GM21390 (cell line): ENCODE data around the gene CEP43.

ENCODE experiments used
- ATAC-seq: cut with Tn5 transposase; IDR thresholded peaks from one replicate; pipeline ENCODE4 v1.9.1; 2021; ENCODE audit not compliant: unreplicated experiment

Gene CEP43

DNA sequence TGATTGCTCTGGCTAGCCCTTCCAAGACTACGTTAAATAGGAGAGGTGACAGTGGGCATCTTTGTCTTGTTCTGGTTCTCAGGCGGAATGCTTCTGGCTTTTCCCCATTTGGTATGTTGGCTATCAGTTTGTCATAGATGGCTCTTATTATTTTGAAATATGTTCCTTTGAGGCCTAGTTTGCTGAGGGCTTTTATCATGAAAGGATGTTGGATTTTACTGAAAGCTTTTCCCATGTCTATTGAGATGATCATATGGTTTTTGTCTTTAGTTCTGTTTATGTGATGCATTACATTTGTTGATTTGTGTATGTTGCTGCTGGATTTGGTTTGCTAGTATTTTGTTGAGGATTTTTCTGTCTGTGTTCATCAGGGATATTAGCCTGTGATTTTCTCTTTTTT, 32.9 kb upstream of the CEP43 start:
- ATAC-seq: no peak

DNA sequence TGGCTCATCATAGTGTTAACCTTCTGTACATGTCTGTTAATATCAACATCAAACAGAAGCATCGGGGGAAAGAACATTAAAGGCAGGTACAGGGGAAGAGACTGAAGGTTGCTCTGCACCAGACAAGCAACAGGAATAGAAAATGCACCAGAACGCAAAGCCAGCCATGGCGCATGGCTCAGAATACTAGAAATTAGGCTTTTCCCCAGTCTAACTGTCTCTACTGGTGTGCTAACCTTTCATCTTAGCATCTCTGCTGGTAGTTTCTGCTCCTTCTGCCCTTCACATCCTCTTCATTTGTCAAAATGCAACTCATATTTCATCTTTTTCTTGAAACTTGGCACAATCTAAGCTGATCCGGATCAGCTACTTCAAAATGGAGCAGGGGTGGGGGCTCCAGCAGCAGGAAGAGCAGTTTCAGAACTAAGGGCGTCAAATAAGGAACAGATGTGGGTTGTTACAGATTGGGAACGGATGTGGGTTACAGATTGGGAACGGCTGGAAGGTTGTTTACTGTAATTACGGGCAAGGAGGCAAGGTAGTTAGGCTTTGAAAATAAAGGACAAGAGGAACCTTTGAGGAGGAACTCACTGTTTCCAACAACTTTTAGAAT, 29.7 kb upstream of the CEP43 start:
- no peak for ATAC-seq

- ATAC-seq: no peak
These were observed 29.1 kb upstream of the CEP43 start for GRCh38 chr6:166970091-166970490.

GRCh38 chr6:166970776-166971175, 28.4 kb upstream of the CEP43 start:
- no peak for ATAC-seq

GRCh38 chr6:166971271-166971670, 27.9 kb upstream of the CEP43 start:
- ATAC-seq: no peak

- ATAC-seq: no peak
These were observed 27.1 kb upstream of the CEP43 start for GRCh38 chr6:166972101-166972500.

DNA sequence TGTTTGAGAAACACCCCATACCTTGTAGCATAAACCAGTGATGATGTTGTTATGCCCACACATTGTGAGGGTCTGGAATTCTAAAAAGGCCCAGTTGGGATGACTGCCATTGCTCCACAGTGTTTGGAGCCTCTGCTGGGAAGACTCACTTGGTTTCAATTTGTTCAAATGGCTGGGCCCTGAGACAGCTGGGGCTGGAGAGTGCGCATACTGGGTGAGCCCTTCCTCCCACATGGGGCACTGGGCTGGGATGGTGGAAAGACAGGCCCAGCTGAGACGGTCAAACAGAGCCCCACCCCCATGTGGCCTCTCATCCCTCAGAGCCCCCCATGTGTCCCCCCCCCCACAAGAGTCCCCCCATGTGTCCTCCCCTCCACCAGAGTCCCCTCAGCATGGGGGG, 22.6 kb upstream of the CEP43 start:
- ATAC-seq: no peak

- no peak for ATAC-seq
These were observed 21.3 kb upstream of the CEP43 start for GRCh38 chr6:166977621-166978525.

DNA sequence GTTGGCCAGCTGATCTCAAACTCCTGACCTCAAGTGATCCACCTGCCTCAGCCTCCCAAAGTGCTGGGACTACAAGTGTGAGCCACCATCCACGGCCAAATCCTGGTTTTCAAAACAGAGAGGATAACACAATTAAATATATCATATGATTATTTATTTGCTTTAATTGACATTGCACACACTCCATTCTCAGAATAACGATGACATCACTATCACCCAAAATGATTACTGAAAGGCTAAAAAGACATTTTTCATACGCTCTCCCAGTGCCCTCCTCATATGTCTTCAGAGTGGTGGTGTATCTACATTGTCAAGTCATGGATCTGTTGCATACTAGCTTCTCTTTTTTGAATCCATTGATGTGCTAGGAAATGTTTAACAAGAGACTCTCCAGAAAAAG, 18.5 kb upstream of the CEP43 start:
- no peak for ATAC-seq

- ATAC-seq: no peak
These were observed 11.7 kb upstream of the CEP43 start for GRCh38 chr6:166987448-166987847.

DNA sequence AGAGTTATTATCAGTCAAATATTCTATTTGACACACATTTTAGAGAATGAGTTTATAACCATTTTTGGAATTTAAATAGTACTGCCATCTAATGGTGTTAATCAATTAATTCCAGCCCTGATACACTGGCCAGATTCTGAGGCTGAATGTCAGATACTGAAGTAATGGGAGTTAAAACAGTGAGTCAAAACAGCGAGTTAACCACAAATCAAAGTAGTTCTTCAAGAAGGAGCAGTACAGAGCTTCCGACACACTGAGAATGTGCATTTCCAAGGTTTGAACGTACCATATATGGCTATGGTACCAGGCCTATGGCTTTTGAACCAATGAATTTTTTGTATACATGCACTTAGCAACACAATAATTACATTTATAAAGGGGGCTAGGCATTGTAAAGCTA, 11.3 kb upstream of the CEP43 start:
- ATAC-seq: no peak

DNA sequence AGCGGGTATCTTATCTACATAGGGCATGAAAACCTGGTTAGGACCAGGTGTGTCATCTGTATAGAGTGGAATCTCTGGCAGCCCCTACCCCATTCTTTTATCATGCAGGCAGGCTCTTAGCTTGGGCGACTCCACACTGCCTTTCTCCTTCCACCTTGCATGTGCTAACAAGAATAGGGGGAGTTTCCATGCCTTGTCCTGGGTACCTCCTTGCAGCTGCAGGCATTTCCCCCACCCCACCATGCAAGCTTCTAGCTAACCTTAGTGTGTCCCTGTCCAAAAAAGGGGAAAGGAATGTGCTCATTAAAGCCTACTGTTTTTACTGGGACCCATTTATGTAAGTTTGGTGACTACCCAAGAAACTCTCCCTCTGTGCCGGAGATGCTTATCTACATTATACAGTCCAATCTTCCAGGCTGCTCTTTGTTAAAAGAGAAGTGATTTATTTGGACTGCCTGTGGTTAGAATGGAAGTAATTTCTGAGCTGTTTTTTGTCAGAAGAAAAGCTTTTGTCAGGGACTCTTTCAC, 10.5 kb upstream of the CEP43 start:
- no peak for ATAC-seq

DNA sequence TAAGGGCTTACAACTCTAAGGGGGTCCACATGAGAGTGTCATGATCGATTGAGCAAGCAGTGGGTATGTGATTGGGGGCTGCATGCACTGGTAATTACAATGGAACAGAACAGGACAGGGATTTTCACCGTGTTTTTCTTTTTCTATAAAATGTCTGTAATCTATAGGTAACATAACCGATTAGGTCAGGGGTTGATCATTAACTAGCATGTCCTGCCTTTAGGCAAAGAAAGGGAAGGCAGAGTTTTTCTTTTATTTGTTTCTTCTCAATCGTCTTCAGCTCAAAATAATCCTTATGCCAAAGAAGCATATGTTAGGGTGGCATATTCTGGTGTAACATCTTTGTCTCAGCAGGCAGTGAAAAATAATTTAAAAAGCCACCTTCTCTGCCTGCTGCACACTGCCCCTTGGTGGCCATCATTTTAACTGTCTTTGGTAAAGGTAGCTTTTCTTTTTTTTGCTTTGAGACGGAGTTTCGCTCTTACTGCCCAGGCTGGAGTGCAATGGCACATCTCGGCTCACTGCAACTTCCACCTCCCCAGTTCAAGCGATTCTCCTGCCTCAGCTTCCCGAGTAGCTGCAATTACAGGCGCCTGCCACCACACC, 9.7 kb upstream of the CEP43 start:
- ATAC-seq: peak; percentile 68

DNA sequence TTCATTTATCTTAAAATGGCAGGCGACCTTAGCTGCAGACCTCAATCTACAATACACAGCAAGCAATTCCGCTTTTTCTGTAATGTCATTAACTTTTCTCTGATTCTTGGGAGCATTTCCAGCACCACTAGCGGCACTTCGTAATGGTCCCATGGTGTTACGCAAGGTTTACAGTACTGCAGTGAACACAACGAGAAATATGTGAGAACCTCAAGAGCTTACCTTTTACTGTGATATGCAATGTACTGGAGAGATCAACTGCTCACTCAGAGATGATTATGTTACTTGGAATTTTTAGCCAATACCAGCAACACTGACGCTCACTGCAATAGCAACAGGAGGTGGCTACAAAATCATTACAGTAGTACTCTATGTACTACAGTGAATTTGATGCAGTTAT, 2.8 kb upstream of the CEP43 start:
- no peak for ATAC-seq

GRCh38 chr6:166997348-166997747, 1.8 kb upstream of the CEP43 start:
- no peak for ATAC-seq

DNA sequence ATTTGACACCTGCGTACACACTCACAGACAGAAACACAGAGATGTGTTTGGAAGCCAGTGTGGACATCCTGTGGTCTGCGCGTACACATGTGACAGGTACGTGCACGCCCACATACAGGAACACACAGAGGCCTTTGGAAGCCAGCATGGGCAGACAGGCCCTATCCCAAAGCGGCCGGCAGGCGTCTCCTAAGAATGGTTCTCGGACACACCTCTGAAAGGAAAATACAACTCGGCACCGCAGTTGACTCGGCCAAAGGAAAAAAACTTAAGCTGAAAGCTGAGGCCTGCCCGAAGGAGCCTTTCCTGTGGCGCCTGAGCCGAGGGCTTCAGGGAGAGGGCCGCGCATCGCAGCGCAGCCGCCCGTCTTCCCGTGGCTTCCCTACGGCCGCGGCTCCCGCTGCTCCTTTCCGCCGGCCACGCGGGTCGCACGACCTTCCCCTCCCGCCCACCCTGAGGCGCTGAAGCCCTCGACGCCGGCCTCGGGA, 1.4 kb upstream of the CEP43 start:
- ATAC-seq: peak; percentile 29

GRCh38 chr6:166998256-166999144, 697 bp upstream of the CEP43 start:
- ATAC-seq: peak; percentile 12

DNA sequence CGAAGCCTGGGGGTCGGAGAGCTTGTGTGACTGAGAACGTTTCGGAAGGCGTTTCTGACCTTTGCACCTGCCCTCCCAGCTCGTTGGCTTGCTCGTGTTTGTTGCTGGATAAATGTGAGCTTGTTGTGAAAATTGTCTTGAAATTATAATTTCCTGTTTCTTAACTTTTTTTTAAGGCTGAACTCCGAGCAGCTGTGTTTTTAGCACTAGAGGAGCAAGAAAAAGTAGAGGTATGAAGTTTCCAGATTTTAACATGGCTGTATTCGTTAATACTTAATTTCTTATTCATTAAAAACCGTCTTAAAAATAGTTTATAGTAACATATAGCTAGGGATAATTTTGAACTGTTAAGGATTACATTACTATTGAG, 672 bp downstream of the CEP43 start:
- no peak for ATAC-seq

GRCh38 chr6:167000759-167001158, 1.6 kb downstream of the CEP43 start:
- no peak for ATAC-seq

- ATAC-seq: no peak
These were observed 6.4 kb downstream of the CEP43 start for GRCh38 chr6:167005350-167006159.
